ENCODE results near the gene DLX1.
A peak's percentile ranks its signal among the peaks of the same experiment; 100 is the strongest.
"Not testable (repeated sequence)": the region's sequence is repeated elsewhere in the genome, so short reads cannot be mapped to it uniquely, and the experiment has no call there.

Gene DLX1

DNA sequence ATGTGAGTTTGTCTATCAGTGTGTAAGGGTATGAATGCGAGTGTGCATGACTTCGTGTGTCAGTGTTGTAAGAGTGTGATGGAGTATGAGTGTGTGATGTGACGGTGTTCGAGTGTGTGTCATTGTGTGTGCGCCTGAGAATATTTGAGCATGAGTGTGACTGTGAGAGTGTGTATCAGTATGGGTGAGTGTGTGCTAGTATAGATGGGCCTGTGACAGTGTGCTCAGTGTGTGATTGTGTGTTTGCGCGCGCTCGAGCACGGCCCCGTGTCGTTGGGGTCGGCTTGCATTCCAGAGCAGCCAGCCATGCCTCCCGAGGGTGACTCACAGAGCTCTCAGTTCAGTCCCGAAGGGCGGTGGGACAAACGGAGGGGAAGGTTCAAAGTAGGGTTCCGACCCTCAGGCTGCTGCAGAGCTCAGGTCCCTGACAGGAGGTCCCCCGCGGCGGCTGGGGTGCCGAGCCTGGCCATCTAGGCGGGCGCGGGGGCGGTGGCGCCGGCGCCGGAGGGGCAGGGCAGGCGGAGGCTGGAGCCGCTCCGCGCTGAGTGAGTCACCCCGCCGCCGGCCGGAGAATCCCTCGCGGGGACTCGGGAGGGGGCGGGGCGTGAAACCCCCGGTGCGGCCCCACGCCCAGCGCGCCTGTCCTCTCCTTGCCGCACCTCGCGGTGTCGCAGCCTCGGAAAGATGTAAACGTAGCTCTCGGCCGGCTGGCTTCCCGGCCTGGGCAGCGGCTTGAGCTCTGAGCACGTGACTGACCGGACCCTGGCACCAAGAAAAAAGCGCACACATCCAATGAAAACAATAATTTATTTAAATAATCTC is 13.6 kb downstream of the DLX1 start:
- DNase-seq (ENCODE audit: low read depth in 2 of 2): peak in 1 of 2 donors; percentile 40

DNA sequence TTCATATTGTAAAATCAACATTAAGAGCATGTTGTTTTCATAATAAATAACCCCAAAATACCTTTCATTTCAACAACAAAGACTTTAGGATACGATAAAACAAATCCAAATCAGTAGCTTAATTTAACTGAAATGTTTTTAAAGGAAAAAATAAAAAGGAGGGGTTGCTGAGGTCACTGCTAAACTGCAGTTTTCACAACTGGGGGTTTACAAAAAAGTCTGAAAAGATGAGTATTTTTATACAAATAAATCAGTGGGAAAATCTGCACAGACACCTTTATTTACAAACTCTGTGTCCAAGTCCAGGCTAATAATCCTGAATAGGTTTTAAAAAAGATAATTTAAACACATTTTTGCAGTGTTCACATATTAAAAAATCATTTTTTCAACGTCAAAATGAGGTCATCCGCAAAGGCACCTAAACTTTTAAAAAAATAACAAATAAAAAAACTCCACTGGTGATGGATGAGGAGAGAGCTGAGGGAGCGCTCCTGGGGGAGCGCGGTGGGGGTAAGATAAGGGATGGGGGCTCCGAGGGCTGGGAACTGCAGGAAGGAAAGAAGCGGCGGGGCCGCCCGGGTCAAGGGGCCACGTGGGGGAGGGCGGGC is 14.3 kb downstream of the DLX1 start:
- DNase-seq (ENCODE audit: low read depth in 2 of 2): no peak

GRCh38 chr2:172100080-172100934 is 15.0 kb downstream of the DLX1 start:
- no peak for DNase-seq (ENCODE audit: low read depth in 2 of 2)

- DNase-seq (ENCODE audit: low read depth in 2 of 2): no peak
These were observed 15.9 kb downstream of the DLX1 start for GRCh38 chr2:172100935-172101820.

- peak in 1 of 2 donors; percentile 23 for DNase-seq (ENCODE audit: low read depth in 2 of 2)
These were observed 16.6 kb downstream of the DLX1 start for GRCh38 chr2:172101821-172102390.

- peak; percentile 54 to 59 for DNase-seq (ENCODE audit: low read depth in 2 of 2)
These were observed 17.4 kb downstream of the DLX1 start, which contains the start of gene DLX2 for GRCh38 chr2:172102391-172103359. Gene DLX2, minus strand, starts transcription at chr2:172102900. Its CDS starts 362 bp downstream, at chr2:172102538.

GRCh38 chr2:172103471-172104272 is 18.4 kb downstream of the DLX1 start:
- DNase-seq (ENCODE audit: low read depth in 2 of 2): peak; percentile 30 to 58

- no peak for DNase-seq (ENCODE audit: low read depth in 2 of 2)
These were observed 20.3 kb downstream of the DLX1 start for GRCh38 chr2:172105471-172106107.

GRCh38 chr2:172106108-172106961 is 21.0 kb downstream of the DLX1 start:
- DNase-seq (ENCODE audit: low read depth in 2 of 2): peak; percentile 26

DNA sequence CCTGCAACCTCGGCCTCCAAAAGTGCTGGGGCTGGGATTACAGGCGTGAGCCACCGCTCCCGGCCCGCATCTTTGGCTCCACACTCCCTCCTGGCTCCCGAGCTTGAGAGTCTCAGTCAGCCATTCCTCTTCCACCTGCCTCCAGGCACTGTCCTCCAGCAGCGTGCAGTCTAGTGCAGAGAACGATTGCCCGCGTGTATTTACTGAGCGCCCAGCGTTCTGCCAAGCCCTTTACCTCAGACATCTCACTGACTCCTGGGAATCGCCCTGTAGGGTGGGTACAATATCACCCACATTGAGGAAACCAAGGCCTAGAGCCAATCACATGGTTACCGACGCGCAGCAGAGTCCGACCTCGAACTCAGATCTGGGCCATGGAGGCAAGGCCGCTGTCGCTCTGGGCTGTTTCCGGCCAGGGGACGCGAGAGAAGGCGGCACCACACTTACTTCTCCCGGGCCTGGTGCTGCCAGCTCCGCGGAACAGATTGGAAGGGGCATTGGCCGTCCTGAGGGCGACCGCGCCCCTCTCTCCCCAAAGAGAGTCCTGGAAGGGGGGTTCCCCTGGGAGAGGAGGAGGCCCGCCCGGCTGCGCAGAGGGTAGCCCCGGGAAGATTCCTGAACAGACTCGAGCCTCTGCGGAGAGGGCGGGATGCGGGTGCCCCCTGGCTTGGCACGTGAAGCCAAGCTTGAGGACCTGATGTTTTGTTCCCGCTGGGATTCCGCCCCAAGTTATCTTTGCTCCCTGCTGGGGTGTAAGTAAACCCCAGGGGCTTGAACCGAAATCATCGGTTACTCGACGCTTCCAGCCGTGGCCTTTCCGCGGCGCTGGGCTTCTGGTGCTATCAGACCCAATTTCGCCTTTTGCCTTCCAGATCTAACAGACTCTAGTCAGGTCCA is 22.6 kb downstream of the DLX1 start:
- no peak for DNase-seq (ENCODE audit: low read depth in 2 of 2)

- DNase-seq (ENCODE audit: low read depth in 2 of 2): no peak
These were observed 23.3 kb downstream of the DLX1 start for GRCh38 chr2:172108587-172108930.

DNA sequence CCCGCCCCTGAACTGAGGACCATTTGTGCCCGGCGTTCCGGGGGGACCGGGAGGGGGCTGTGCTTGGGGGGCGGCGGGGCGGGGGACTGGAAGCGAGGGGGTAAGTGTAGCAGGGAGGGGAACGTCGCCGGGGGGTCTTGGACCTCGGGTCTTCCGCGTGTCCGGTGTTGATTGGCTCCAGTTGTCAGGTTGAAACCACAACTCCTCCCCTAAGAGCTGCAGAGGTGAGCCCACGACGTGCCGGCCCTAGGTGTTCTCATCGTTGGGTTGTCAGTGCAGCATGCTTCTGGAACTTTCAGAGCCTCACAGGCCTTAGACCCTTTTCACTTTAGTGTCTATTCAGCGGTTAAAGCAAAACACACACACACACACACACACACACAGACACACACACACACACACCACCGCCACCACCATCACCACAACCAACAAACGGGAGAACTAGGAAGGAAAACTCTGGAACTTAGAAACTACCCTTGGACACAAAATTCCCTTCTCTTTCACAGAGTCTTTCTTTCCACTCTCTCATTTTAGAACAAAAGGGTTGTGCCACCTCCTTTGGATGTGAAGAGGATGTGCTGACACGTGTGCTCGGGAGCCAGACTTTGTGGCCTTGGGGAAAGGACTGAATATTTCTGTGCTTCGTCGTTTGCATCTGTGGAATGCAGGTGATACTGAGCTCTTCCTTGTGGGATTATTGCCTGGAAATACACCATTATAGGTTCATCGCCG is 24.1 kb downstream of the DLX1 start:
- DNase-seq (ENCODE audit: low read depth in 2 of 2): no peak

- DNase-seq (ENCODE audit: low read depth in 2 of 2): no peak
These were observed 24.9 kb downstream of the DLX1 start for GRCh38 chr2:172109988-172110811.

GRCh38 chr2:172113617-172114016 is 28.3 kb downstream of the DLX1 start:
- DNase-seq (ENCODE audit: low read depth in 2 of 2): no peak

DNA sequence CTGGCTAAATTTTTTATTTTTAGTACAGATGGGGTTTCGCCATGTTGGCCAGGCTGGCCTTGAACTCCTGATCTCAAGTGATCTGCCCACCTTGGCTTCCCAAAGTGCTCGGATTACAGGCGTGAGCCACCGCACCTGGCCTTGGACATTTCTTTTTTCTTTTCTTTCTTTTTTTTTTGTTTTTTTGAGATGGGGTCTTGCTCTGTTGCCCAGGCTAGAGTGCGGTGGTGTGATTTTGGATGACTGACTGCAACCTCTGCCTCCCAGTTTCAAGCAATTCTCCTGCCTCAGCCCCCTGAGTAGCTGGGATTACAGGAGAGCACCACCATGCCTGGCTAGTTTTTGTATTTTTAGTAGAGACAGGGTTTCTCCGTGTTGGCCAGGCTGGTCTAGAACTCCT is 28.9 kb downstream of the DLX1 start:
- DNase-seq (ENCODE audit: low read depth in 2 of 2): not testable (repeated sequence)

Measured in stimulated activated CD8-positive, alpha-beta memory T cell treated with anti-CD3 and anti-CD28 coated beads, Interleukin-7, amount 100 ng/mL, for 4 hours (primary cell).